ELR (cell line): ENCODE measurements around the gene CSF3.

Experiments
- DNase-seq: peaks from one replicate; pipeline ENCODE4 v3.0.0-alpha.2; 2015; ENCODE audit warnings: low read depth

CSF3 gene

GRCh38 chr17:40015005-40015997 lies at the start of gene CSF3:
Gene CSF3, plus strand, starts transcription at chr17:40015440. Its CDS starts 35 bp downstream, at chr17:40015475.
- DNase-seq = peak; percentile 82

- no peak for DNase-seq
Observed at GRCh38 chr17:39966771-39967170, 48.5 kb upstream of the CSF3 start.

GRCh38 chr17:39968761-39969160 lies 46.5 kb upstream of the CSF3 start:
- DNase-seq = no peak

GRCh38 chr17:39969375-39969774 lies 45.9 kb upstream of the CSF3 start:
- no peak for DNase-seq

GRCh38 chr17:39970157-39970692 lies 45.0 kb upstream of the CSF3 start:
- DNase-seq = no peak

GRCh38 chr17:39971076-39971603 lies 44.1 kb upstream of the CSF3 start:
- DNase-seq = no peak

GRCh38 chr17:39972271-39972670 lies 43.0 kb upstream of the CSF3 start:
- no peak for DNase-seq

- DNase-seq = no peak
Observed at GRCh38 chr17:39973496-39973895, 41.7 kb upstream of the CSF3 start.

- no peak for DNase-seq
Observed at GRCh38 chr17:39974433-39974832, 40.8 kb upstream of the CSF3 start.

GRCh38 chr17:39975801-39976200 lies 39.4 kb upstream of the CSF3 start:
- DNase-seq = no peak

GRCh38 chr17:39979016-39979670 lies 36.1 kb upstream of the CSF3 start:
- peak; percentile 96 for DNase-seq

GRCh38 chr17:39979893-39980350 lies 35.3 kb upstream of the CSF3 start:
- DNase-seq = peak; percentile 64

- DNase-seq = peak; percentile 100
Observed at GRCh38 chr17:39980351-39981206, 34.7 kb upstream of the CSF3 start, which contains the start of gene PSMD3. Gene PSMD3, plus strand, starts transcription at chr17:39980807. Its CDS starts 164 bp downstream, at chr17:39980971.

GRCh38 chr17:39981207-39981741 lies 34.0 kb upstream of the CSF3 start:
- DNase-seq = peak; percentile 11

GRCh38 chr17:39981766-39982375 lies 33.4 kb upstream of the CSF3 start:
- DNase-seq = no peak

- no peak for DNase-seq
Observed at GRCh38 chr17:39988206-39988810, 26.9 kb upstream of the CSF3 start.

- no peak for DNase-seq
Observed at GRCh38 chr17:39994448-39994847, 20.8 kb upstream of the CSF3 start.

- no peak for DNase-seq
Observed at GRCh38 chr17:39995438-39995837, 19.8 kb upstream of the CSF3 start.

GRCh38 chr17:39996162-39996561 lies 19.1 kb upstream of the CSF3 start:
- DNase-seq = no peak

- no peak for DNase-seq
Observed at GRCh38 chr17:39996800-39997199, 18.4 kb upstream of the CSF3 start.
